Middle frontal gyrus (tissue), 1 donor: ENCODE measurements around the gene WDR20.
"Not testable (repeated sequence)": the region's sequence is repeated elsewhere in the genome, so short reads cannot be mapped to it uniquely, and the experiment has no call there.

Experiments
- DNase-seq: peaks from one replicate; pipeline ENCODE4 v3.0.0-alpha.2; 2015; ENCODE audit warnings: low spot score; ENCODE audit errors: extremely low spot score

The WDR20 gene

GRCh38 chr14:102234331-102235264 is 94.9 kb downstream of the WDR20 start:
- DNase-seq: no peak

GRCh38 chr14:102235275-102235897 is 95.7 kb downstream of the WDR20 start:
- DNase-seq: no peak

GRCh38 chr14:102236026-102236425 is 96.3 kb downstream of the WDR20 start:
- DNase-seq: no peak

GRCh38 chr14:102238131-102238530 is 98.4 kb downstream of the WDR20 start:
- DNase-seq: no peak

GRCh38 chr14:102238766-102239165 is 99.1 kb downstream of the WDR20 start:
- no peak for DNase-seq

GRCh38 chr14:102239231-102239630 is 99.5 kb downstream of the WDR20 start:
- no peak for DNase-seq

GRCh38 chr14:102240481-102240880 is 100.8 kb downstream of the WDR20 start:
- DNase-seq: not testable (repeated sequence)

GRCh38 chr14:102241147-102241546 is 101.5 kb downstream of the WDR20 start:
- no peak for DNase-seq

- DNase-seq: not testable (repeated sequence)
Measured at GRCh38 chr14:102243795-102244194, 104.1 kb downstream of the WDR20 start.

GRCh38 chr14:102246071-102246470 is 106.4 kb downstream of the WDR20 start:
- DNase-seq: no peak

- no peak for DNase-seq
Measured at GRCh38 chr14:102248121-102248520, 108.4 kb downstream of the WDR20 start.

- DNase-seq: no peak
Measured at GRCh38 chr14:102249041-102249440, 109.3 kb downstream of the WDR20 start.

- DNase-seq: no peak
Measured at GRCh38 chr14:102249981-102250380, 110.3 kb downstream of the WDR20 start.

- DNase-seq: no peak
Measured at GRCh38 chr14:102250636-102251035, 110.9 kb downstream of the WDR20 start.

- no peak for DNase-seq
Measured at GRCh38 chr14:102251161-102251560, 111.5 kb downstream of the WDR20 start.

- no peak for DNase-seq
Measured at GRCh38 chr14:102252834-102253801, 113.4 kb downstream of the WDR20 start.

GRCh38 chr14:102255401-102256190 is 115.9 kb downstream of the WDR20 start:
- no peak for DNase-seq

- DNase-seq: no peak
Measured at GRCh38 chr14:102256716-102257115, 117.0 kb downstream of the WDR20 start.

GRCh38 chr14:102258136-102258535 is 118.4 kb downstream of the WDR20 start:
- no peak for DNase-seq
